ENCODE results near the gene PAEP.
"Not testable (repeated sequence)": the region's sequence is repeated elsewhere in the genome, so short reads cannot be mapped to it uniquely, and the experiment has no call there.

The PAEP gene

DNA sequence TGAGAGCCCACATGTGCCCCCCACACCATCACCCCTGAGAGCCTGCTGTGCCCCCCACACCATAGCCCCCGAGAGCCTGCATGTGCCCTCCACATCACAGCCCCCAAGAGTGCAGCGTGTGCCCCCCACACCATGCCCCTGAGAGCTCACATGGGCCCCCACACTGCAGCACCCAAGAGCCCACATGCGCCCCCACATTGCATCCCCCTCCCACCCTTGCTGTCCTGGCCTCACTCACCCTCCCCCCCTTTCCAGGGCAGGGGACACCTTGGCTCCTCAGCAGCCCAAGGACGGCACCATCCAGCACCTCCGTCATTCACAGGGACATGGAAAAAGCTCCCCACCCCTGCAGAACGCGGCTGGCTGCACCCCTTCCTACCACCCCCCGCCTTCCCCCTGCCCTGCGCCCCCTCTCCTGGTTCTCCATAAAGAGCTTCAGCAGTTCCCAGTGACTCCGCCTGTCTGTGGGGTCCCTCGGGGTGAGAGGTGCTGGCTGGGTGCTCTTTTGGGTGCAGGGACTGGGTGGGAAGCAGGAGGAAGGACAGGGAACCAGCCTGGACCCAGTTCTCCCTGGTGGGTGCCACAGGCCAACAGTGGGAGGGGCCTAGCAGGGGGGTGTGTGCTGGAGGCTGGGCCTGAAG lies 35.3 kb upstream of the PAEP start:
- DNase-seq, result no peak

DNA sequence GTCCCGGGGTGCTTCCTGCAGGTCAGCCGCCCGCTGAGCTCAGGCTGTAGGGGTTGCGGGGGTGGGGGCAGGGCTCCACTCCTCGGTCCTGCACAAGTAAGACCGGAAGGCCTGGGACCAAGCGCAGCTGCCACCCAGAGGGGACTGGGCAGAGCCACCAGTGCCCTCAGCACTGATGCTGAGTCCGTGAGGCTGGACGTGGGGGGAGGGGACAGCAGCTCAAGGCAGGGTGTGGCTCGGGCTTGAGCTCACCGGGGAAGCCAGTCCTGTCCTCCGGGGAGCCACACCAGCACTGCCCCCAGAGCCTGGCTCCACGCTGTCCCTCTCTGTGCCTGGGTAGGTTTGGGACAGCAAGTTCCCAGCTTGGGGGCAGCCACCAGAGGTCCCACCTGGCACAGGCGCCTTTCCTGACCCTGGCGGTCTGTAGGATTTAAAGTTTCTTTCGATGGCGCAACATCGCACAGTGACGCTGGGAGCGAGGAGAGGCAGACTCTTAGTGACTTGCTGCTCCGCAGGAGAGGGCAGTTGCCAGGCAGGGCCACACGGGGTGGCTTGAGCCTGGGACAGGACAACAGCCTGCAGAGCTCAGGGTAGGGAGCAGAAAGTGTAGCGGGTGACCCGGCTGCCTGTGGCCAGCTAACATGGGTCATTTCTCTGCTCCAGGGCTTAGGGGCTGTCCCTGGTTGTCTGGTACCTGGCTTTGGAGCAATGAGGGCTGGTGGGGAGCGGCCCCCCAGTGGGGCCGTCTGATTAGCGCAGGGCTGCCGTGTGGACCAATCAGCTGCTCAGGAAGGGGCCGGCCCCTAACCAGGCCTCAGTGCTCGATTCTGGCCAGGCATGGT lies 34.6 kb upstream of the PAEP start:
- no peak for DNase-seq

DNA sequence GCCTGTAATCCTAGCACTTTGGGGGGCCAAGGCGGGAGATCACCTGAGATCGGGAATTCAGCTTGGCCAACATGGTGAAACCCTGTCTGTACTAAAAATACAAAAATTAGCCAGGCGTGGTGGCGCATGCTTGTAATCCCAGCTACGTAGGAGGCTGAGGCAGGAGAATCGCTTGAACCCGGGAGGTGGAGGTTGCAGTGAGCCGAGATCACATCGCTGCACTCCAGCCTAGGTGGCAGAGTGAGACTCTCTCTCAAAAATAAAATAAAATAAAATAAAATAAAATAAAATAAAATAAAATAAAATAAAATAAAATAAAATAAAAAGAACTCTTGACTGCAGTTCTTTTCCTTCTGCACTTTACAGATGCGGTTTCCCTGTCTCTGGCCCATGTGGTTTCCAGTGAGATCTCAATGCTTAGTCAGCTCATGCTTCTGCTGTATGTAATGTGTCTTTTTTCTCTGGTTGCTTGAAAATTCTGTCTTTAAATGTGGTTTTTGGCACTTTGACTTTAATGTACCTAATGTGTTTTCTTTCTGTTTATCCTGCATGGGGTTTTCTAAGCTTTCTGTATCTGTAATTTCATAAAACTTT lies 32.6 kb upstream of the PAEP start:
- DNase-seq, result not testable (repeated sequence)

DNA sequence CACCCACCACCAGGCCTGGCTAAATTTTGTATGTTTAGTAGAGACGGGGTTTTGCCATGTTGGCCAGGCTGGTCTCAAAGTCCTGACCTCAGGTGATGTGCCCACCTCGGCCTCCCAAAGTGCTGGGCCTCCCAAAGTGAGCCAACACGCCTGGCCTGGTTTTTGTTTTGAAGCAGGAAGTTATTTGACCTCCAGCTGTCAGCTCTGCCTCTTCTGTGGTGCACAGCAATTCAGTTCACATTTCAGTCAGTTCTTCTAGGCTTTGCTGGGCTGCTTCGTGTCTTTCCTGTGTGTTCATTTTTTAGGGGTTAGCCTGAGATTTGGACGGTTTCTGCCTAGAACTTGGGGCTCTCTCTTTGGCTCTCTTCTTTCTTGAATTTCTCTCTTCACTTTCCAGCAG lies 31.4 kb upstream of the PAEP start:
- DNase-seq, result no peak

DNA sequence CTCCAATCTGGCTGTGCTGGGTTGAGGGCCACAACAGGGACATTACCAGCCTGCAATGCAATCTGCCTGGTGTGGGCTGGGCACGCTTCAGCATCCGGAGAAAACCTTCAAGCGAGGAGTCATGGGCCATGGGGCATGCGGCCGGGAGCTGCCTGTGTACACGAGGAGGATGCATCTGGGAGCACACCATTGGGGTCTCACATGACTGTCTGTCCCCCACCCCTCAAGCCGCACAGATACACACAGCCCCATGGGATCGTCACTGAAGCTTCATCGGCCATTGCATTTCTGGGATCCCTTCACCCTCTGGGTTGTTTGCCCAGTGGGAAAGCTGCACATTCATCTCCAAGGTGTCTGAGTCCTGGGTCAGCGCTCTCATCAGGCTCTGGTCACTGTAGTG lies 30.5 kb upstream of the PAEP start:
- DNase-seq, result no peak

DNA sequence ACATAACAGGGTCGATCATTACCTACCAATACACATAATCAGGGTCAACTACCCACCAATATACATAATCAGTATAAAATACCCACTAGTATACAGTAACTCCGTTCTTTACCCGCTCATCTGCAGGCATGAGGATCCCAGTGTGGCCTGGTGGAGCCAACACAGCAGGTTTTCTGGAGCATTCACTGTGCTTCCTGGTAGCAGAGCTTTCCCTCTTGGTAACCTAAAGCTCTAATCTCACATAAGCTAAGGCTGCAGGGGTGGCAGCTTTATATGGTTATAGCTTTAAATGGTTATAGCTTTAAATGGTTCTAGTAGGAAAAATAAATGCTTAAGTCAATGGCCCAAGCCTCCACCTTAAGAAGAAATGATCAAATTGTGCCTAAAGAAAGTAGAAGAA lies 28.4 kb upstream of the PAEP start:
- no peak for DNase-seq

DNA sequence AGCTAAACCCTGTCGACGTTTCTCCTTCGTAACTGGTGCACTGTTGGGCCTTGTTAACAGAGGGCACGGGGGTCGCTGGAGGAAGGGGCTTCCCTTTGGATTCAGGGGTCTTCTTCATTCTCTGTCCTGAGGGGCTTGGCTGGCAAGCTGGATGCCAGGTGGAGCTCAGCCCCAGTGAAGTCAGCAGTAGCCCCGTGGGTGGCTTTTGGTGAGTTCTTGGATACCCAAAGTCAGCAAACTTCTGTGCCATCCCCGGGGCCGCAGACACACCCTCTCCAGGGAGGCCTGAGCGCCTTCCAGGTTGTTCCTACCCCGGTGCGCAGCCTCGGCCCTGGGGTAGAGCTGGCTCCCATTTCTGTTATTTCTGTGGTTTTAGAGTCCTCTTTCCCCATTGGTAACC lies 27.9 kb upstream of the PAEP start:
- no peak for DNase-seq

DNA sequence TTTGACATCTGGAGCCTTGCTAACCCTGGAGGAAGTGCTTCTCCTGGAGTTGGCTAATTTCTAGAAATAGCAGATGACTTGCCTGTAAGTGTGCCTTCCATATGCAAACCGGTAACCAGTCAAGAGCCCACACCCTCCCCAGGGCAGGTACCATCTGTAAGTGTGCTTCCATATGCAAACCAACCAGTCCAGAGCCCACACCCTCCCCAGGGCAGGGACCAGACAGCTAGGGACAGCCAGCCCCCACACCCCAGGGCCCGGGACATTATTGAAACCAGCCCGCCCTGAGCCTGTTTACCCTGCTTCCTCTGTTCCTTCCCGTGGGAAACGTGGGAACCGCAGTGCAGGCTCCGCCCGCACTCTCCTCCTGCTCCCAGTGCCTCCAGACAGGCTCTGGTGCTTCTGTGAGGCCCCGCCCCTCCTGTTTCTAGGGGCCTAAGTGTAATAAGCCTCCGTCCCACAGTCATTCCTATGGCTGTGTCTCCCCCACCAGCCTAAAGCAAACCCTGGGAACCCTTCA lies 27.3 kb upstream of the PAEP start:
- DNase-seq, result not testable (repeated sequence)

DNA sequence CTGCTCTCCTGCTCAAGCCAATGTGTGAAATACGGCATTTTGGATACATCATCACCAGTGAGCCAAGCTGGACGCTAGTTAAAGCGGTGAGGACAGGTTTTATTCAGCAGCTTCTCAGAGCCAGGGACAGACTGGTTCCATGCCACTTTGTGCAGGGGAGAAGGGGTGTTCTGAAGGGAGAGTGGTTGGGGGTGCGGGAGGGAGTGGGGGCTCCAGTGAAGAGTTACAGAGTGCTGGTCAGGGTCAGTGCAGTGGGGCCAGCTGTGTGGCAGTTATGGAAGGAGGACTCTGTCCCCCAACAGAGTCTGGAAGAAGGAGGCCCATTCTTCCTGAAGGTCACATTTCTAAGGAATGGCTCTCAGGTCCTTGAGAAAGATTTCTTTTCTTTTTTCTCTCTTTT lies 26.7 kb upstream of the PAEP start:
- not testable (repeated sequence) for DNase-seq

DNA sequence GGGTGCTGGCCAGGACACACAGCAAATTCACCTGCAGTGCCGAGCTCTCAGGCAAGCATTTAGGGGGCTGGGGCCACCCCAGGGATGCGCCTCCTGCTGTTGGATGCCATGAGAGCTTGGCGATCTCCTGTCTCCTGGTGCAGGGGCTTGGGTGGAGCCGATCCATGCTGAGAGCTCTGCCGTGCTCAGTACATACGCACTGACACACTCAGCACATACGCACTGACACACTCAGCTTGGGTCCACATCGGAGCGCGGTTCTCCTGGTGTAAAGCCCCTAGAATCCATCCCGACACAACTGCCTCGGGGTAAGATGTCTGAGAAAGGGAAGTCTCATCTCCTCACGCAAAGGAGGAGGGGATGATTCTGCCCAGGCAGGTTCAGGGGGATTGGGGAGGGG lies 25.9 kb upstream of the PAEP start:
- not testable (repeated sequence) for DNase-seq

DNA sequence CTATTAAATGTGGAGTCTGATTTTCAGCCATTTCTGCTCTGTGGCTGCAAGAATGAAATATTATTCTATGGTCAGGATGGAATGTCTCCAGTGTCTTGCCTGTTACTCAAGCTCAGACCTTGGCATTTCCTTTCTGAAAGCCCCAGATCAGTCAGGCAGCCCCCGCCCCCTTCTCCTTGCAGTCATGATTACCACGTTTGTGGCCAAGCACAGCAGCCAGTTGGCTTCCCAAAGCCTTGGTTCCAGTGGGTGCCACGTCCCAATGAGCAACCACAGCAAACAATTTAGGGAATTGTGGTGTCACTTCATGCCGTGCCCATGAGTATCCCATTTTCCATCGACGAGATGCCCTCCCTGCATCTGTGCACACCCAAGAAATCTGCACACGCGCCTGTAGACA lies 25.3 kb upstream of the PAEP start:
- no peak for DNase-seq

DNA sequence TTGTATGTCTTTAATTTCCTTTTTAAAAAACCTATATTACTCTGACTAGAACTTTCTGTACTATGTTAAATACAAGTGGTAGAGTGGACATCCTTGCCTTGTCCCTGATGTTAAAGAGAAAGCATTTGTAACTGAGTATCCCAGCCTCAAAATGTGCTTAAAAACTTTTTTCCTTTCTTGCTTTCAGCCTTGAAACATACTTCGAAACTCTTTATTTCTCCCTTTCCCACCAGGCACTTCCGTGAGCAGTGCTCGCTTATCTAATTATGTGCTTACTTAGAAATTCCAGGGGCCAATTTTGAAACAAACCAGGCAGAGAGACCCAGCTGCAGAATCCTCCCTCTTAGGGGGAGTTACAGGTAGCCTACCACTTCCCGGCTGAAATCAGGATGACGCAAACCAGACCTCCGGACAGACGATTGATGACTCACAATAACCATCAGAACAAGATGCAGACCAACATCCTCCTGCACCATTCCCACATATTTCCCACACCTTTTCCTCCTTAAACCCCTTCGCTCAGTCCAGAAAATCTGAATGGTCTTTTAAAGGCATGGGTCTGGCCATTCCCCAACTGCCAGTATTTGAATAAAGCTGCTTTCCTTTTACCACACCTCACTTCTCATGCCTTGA lies 18.2 kb upstream of the PAEP start:
- not testable (repeated sequence) for DNase-seq

DNA sequence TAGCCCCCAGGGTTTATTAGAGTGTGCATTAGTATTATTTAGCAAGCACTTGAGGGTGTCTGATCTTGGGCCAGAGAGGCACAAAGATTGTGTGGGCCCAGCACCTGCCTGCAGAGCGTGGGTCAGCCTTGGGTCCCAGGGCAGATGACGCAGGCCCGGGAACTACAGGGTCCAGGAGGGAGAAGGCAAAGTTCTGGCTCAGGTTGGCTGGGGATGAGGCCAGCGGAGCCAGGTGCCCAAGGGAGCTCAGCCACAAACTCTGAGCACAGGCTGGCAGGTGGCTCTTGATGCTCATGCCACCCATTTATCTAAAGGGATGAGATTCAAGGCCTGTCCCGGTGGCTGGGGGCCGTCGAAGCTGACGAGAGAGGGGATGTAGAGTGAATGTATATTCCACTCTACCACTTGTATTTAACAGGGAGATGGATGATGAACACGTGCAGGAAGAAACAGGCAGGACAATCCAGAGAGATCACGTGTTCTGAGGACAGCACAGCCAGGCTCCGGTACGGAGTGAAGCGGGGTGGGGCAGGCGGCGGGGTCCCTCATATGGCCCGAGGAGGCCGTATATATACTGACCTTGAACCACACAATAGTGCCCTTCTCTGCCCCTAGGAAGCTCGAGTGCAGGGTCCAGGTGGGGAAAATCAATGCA lies 16.4 kb upstream of the PAEP start:
- DNase-seq, result no peak

DNA sequence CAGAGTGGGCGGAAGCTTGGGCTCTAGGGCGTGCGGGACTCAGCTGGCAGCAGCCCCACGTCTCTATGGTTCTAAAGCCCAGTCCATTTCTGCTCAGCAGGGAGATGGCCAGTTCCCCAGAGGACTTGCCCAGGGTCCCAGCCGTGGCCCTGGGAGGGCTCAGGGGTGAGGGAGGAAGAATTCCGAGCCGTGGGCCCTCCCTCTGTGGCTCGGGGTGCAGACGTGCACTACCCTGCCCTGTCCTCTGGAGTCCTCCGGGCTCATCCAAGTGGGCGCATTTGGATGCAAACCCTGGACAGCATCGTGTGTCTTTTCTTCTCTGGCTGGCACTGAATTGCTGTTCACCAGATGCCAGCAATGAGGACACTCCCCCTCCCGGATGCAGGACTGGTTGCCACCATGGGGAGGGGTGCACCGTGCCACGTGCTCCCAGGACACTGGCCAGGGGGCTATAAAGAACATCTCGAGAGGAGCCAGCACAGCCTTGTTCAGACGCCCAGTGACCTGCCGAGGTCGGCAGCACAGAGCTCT lies 15.8 kb upstream of the PAEP start, which contains the start of gene OBP2A:
Gene OBP2A, plus strand, starts transcription at position 481 of the 531 bp plus-strand sequence. CDS start 55 bp downstream, outside the sequence.
- not testable (repeated sequence) for DNase-seq

DNA sequence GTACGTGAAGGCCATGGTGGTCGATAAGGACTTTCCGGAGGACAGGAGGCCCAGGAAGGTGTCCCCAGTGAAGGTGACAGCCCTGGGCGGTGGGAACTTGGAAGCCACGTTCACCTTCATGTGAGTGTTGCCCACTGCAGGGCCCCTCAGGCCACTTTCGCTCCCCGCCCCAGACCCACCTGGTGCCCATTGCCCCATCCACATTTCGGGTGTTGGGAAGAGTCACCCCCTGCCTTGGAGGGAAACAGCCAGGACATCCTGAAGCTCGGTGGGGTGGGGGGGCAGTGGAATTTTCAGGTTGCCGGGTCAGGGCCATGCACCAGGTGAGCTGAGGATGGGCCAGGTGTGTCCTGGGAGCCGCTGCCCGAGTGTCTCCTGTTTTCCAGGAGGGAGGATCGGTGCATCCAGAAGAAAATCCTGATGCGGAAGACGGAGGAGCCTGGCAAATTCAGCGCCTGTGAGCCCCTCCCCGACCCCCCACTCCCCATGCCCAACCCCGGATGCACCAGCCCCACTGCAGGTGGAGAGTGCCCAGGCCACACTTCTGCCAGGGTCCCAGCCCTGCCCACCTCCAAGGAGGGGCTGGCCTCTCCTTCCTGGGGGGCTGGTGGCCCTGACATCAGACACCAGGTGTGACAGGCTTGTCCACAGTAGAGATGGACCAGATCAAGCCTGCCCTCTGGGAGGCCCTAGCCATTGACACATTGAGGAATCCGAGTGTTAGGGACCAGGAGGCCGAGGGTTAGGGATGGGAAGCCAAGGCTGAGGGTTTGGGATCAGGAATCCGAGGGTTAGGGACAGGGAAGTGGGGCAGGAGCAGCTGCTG lies 14.6 kb upstream of the PAEP start:
- DNase-seq, result not testable (repeated sequence)

DNA sequence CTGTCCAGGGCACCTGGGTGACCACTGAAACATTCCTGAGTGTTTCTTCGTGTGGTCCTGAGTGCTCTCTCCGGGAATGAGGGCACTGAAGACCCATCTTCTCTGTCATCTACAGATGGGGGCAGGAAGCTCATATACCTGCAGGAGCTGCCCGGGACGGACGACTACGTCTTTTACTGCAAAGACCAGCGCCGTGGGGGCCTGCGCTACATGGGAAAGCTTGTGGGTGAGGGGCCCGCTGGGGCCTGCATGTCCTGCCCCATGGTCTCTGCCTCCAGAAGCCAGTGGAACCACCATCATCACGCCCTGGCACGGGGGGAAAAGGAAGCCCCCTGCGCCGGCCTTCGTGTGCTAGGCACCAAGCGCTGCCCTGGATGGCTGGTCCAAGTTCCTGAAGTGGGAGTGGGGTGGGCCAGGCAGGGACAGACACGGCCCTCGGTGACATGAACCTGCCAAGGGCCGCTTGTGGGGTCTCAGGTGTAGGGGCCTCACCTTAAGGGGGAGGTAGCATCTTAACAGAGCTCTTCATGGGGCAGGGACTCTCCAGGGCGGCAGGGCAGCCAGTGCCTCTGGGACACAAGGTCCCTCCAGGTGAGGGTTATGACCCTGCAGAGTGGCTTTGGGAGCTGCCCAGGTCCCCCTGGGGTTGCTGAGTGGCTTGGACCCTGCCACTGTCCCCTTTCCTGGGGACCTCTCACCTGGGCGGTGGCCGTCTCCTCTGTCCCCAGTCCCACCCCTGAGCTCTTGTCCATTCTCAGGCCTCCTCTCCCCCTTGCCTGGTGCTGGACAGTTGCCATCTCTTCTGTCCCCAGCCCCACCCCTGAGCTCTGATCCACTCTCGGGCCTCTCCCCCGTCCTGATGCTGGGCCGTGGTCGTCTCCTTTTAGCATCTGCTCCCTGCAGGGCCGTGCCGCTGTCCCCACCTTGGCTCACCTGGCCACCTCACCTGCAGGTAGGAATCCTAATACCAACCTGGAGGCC lies 13.5 kb upstream of the PAEP start:
- DNase-seq, result no peak

DNA sequence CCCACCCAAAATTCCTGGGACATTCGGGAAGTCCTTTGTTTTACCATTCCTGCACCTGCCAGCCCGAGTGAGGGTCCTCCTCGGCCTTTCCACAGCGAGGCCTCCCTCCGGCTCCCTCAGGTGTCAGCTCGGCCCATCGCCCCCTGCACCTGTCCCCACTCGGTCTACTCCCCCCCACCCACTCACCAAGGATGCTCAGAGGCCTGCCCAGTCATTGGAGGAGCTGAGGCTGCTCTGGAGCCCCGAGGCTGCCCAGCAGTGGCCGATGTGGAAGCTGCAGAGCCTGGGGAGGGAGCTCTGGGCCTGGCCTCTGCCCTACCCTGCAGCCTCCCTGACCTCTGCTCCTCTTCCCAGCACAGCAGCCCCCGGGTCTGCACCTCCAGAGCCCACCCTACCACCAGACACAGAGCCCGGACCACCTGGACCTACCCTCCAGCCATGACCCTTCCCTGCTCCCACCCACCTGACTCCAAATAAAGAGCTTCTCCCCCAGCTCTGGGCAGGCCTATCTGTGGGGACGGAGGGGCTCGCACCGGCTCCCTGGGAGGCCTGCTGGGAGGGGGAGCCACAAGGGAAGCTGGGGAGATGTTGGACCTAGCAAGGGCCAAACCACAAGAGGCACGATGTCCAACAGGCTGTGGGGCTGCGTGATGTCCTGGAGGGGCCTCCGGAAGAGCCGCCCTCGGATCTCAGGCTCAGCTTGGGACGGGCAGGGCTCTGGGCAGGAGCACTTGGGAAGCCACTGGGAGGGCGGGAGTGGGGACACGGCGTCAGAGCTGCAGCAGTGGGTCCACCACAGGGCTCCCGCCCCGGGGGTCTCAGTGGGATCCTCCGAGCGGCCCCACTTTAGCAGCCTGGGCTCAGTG lies 11.8 kb upstream of the PAEP start:
- DNase-seq, result not testable (repeated sequence)

DNA sequence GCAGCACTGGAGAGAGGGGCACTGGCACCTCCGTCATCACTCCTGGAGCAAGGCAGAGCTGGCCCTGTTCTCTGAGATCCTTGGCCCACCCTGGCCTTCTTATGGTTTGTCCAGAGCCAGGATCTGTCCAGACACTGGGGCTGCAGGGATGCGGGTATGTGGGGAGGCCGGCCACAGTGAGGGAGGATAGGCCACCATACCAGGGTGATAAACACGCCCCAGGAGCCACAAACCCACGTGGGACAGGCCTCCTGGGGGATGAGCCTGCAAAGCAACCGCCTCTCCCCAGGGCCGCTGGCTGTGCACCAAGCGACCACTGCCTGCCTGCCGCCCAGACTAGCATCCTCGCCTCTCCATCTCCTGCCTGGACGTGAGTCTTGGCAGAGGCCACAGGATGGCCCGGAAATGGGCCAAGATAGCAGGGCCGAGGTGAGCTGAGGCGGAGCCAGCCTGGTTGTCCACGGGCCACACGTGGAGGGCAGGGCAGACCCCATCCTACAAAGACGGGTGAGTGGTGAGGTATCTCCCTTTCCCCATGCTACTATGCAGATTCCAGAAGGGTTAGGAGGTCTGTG lies 11.1 kb upstream of the PAEP start:
- DNase-seq, result no peak

DNA sequence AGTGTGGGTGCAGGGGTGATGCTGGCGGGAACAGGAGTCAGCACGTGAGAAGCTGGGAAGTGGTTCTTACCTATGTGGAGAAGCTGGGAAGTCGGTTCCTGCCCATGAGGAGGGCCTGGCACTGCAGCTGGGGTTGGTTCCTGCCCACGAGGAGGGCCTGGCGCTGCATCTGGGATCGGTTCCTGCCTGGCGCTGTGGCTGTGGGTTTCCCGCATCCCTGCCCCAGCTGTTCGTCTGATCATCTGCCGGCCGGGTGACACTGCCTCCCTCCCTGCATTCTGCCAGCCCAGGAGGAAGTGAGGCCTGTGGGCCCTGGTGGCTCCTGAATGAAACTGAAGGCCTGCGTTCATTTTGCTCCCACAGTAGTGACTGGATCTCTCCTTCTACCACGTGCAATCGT lies 10.5 kb upstream of the PAEP start:
- DNase-seq, result no peak
